ENCODE measurements around the gene ROPN1L. TPM values are rescaled to one million over a fixed set of nuclear protein-coding genes. Genes with fewer than 3 reads are reported as not detected.

ROPN1L gene
- total and polyA plus RNA-seq, 2 of the 4 experiments (the other 2 are of a cell fraction), result 0.34 to 0.36 TPM

GRCh38 chr5:10454591-10455276 lies 13.1 kb downstream of the ROPN1L start:
- Histone ChIP-seq H3K56ac (ENCODE audit: extremely low read depth, insufficient read depth, low read length) (no peak overlapping the region; the same call in 1 of the 2 replicates), H3K27ac (ENCODE audit: insufficient read depth, low read length) (peak overlapping the region; percentile 25; the same call in 1 of the 2 replicates), H2BK20ac (ENCODE audit: low read depth, low read length) (peak overlapping the region; percentile 77), H3K9me1 (ENCODE audit: insufficient read depth, low read length) (peaks cover 35% of the 10 kb centered on the region), H3K79me1 (ENCODE audit: low read depth in 1 of 2, low read length in 2 of 2) (no peaks in the 10 kb centered on the region; a peak in 1 of 4 replicates), H2BK15ac (ENCODE audit: low read depth, low read length) (peak overlapping the region; percentile 77; the same call in 1 of the 3 replicates), H3K9me3 (ENCODE audit: control insufficient read depth, insufficient read depth, low read length) (no peaks in the 10 kb centered on the region), H4K20me1 (ENCODE audit: insufficient read depth, low read length) (no peaks in the 10 kb centered on the region), H2AK9ac (replicated peaks; ENCODE audit: low read depth, low read length, poor library complexity) (peak overlapping the region; percentile 81), H4K5ac (ENCODE audit: low read depth, low read length) (peak overlapping the region; percentile 36; the same call in 1 of the 2 replicates), H2AFZ (replicated peaks; ENCODE audit: low read length, poor library complexity) (peak overlapping the region; percentile 71), H4K8ac (ENCODE audit: low read depth in 2 of 2, low read length in 2 of 2) (peak overlapping the region in 1 of 2 experiments; percentile 57; a peak in 2 of 4 replicates), H3K27me3 (ENCODE audit: control insufficient read depth, insufficient read depth, low read length) (no peaks in the 10 kb centered on the region), H3K4me3 (ENCODE audit: insufficient read depth, low read depth, low read length) (no peak overlapping the region), H2BK120ac (ENCODE audit: low read depth, low read length) (peak overlapping the region; percentile 92), H4K91ac (ENCODE audit: insufficient read depth, low read depth, low read length) (peak overlapping the region; percentile 64), H2BK5ac (ENCODE audit: low read depth, low read length, poor library complexity, severe bottlenecking) (peak overlapping the region; percentile 72), H3K4ac (ENCODE audit: low read depth, low read length) (peak overlapping the region; percentile 87), H3K14ac (replicated peaks; ENCODE audit: low read depth, low read length) (peak overlapping the region; percentile 70), H3K36me3 (ENCODE audit: control insufficient read depth, insufficient read depth, low read length) (no peaks in the 10 kb centered on the region), H3K9ac (ENCODE audit: low read depth, low read length) (no peak overlapping the region), H3K18ac (ENCODE audit: low read depth, low read length) (peak overlapping the region; percentile 39; the same call in 1 of the 2 replicates), H2AK5ac (ENCODE audit: low read depth, low read length) (peak overlapping the region; percentile 98), H3K23ac (ENCODE audit: low read depth, low read length) (peak overlapping the region; percentile 86), H3K4me2 (ENCODE audit: low read depth, low read length) (peak overlapping the region; percentile 77), H3K4me1 (ENCODE audit: control insufficient read depth, insufficient read depth, low read length) (peaks cover 27% of the 10 kb centered on the region)
- in situ Hi-C loops (cut with MboI; ENCODE audit: low sequenced_read_pairs) (loop anchor here (5.0 to 25.0 kb wide), 4 partner anchors 108 to 730 kb away; partner anchors contain the start of gene ANKRD33B), intact Hi-C loops (cut with micrococcal nuclease) (loop anchor here (1.0 to 10.0 kb wide), 3 partner anchors 110 to 1040 kb away; partner anchors contain the start of gene ANKRD33B), dilution Hi-C loops (cut with HindIII; ENCODE audit: low sequenced_read_pairs, unreplicated experiment) (no loop called here)
- no TSS peak for BruUV-seq (replicated peaks)
- ATAC-seq (ENCODE audit: low read depth) (peak; percentile 44), DNase-seq (peak; percentile 83)
- POLR2A ChIA-PET (ENCODE audit: unreplicated experiment), result interaction anchor here (0.6 kb wide), 1 partner anchor 44 kb away, joined by 3 read pairs; no protein-coding TSS in a partner anchor
- CTCF ChIA-PET, result interaction anchor here (0.9 to 2.8 kb wide), 6 partner anchors 8 to 1569 kb away, joined by 3 to 34 read pairs (median 4); no protein-coding TSS in a partner anchor
- WGBS, 2 experiments (ENCODE audit: extremely low coverage in 2 of 2, insufficient read length in 1 of 2), result 49% methylated on average over 4 of the region's 19 CpGs; no CpG with 5 or more reads in 1 of the 2 experiments
- TF ChIP-seq, protein P1, sequence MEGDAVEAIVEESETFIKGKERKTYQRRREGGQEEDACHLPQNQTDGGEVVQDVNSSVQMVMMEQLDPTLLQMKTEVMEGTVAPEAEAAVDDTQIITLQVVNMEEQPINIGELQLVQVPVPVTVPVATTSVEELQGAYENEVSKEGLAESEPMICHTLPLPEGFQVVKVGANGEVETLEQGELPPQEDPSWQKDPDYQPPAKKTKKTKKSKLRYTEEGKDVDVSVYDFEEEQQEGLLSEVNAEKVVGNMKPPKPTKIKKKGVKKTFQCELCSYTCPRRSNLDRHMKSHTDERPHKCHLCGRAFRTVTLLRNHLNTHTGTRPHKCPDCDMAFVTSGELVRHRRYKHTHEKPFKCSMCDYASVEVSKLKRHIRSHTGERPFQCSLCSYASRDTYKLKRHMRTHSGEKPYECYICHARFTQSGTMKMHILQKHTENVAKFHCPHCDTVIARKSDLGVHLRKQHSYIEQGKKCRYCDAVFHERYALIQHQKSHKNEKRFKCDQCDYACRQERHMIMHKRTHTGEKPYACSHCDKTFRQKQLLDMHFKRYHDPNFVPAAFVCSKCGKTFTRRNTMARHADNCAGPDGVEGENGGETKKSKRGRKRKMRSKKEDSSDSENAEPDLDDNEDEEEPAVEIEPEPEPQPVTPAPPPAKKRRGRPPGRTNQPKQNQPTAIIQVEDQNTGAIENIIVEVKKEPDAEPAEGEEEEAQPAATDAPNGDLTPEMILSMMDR (conservative IDR thresholded peaks at IDR 0.05; ENCODE audit: low read depth, low read length), result no peak
- TF ChIP-seq, protein P2, sequence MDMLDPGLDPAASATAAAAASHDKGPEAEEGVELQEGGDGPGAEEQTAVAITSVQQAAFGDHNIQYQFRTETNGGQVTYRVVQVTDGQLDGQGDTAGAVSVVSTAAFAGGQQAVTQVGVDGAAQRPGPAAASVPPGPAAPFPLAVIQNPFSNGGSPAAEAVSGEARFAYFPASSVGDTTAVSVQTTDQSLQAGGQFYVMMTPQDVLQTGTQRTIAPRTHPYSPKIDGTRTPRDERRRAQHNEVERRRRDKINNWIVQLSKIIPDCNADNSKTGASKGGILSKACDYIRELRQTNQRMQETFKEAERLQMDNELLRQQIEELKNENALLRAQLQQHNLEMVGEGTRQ (IDR thresholded peaks at IDR 0.05; ENCODE audit: low read depth, low read length), result peak; percentile 65
- no peak for TF ChIP-seq CEBPB (IDR thresholded peaks at IDR 0.05; ENCODE audit: low read depth, low read length)
- peak; percentile 26; the same call in 1 of the 2 replicates for TF ChIP-seq FOS (IDR thresholded peaks at IDR 0.05; ENCODE audit: low read depth, low read length)
- peak; percentile 30; the same call in 1 of the 2 replicates for TF ChIP-seq RAD21 (IDR thresholded peaks at IDR 0.05; ENCODE audit: low read length)
- no peak for TF ChIP-seq MAFK (IDR thresholded peaks at IDR 0.05; ENCODE audit: low read depth, low read length)
- 0 out of 2 replicates have a peak, but pooled peaks have one; percentile 11 for TF ChIP-seq SMC3 (IDR thresholded peaks at IDR 0.05; ENCODE audit: low read depth, low read length)
- TF ChIP-seq RCOR1 (IDR thresholded peaks at IDR 0.05; ENCODE audit: insufficient replicate concordance, low read length), result no peak
- TF ChIP-seq POLR2A (IDR thresholded peaks at IDR 0.05; ENCODE audit: low read depth, low read length), result no peak
- TF ChIP-seq MXI1 (IDR thresholded peaks at IDR 0.05; ENCODE audit: borderline replicate concordance, low read depth, low read length), result peak; percentile 46; the same call in 1 of the 2 replicates
- TF ChIP-seq RFX5 (IDR thresholded peaks at IDR 0.05; ENCODE audit: low read depth, low read length), result no peak
- TF ChIP-seq CHD1 (IDR thresholded peaks at IDR 0.05; ENCODE audit: low read depth, low read length), result no peak
- 0 out of 2 replicates have a peak, but pooled peaks have one; percentile 12 for TF ChIP-seq MAZ (IDR thresholded peaks at IDR 0.05; ENCODE audit: borderline replicate concordance, low read depth, low read length)
- no peak for TF ChIP-seq NFE2L2 (IDR thresholded peaks at IDR 0.05; ENCODE audit: low read depth, low read length)
